H7 (cell line): Measurements from ENCODE around the gene RAB36. TPM values are rescaled to one million over a fixed set of nuclear protein-coding genes. Genes with fewer than 3 reads are reported as not detected.

Experiments used
- DNase-seq: peaks from one replicate; pipeline ENCODE4 v3.0.0; 2012
- H3K27me3 ChIP-seq: 2 replicates; pipeline ENCODE4 v1.6.0; 2011; ENCODE audit warnings: mild to moderate bottlenecking, low read length; ENCODE audit not compliant: control insufficient read depth, insufficient read depth
- H3K36me3 ChIP-seq: replicated peaks from 2 replicates; pipeline ENCODE4 v1.5.1; 2011; ENCODE audit warnings: low read length; ENCODE audit not compliant: control insufficient read depth, insufficient read depth
- H3K4me3 ChIP-seq: 2 replicates; pipeline ENCODE4 v1.5.1; 2011; ENCODE audit warnings: low read depth, mild to moderate bottlenecking, control low read depth, low read length, moderate library complexity; ENCODE audit not compliant: insufficient read depth
- total RNA-seq: library from RNA; depleted of rRNA; stranded (reverse); fragments of >200 nt; shearing (Covaris generic); gene quantifications from 2 replicates; pipeline ENCODE4 v1.2.3, GENCODE V29; 2014

The RAB36 gene
- total RNA-seq, 1 experiment from 2014 or later = 1.7 TPM

- H3K4me3 ChIP-seq = no peak overlapping the region
- no peak for DNase-seq
- H3K27me3 ChIP-seq = no peaks in the 10 kb centered on the region
- H3K36me3 ChIP-seq = no peaks in the 10 kb centered on the region
Measured at GRCh38 chr22:23105304-23105703, 40.0 kb upstream of the RAB36 start.

DNA sequence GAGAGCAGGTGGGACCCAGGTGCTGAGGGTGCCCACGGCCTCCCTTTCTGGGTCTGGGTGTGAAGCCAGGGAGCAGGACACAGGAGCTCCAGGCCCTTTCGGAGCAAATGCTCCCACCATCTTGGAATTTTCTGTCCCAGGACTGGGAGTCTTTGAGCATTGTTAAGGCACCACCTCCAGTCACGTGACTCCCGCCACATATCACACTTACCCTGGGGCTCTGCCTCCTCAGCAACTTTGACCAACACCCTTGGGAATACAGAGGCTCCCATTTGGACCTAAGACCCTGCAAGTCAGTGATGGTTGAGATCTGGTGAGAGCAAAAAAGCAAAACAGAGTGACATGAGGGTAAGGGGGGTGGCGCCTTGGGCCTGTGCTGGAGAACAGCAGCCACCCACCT lies 39.4 kb upstream of the RAB36 start:
- H3K36me3 ChIP-seq = no peaks in the 10 kb centered on the region
- no peak overlapping the region for H3K4me3 ChIP-seq
- no peak for DNase-seq
- H3K27me3 ChIP-seq = no peaks in the 10 kb centered on the region

GRCh38 chr22:23106344-23106743 lies 38.9 kb upstream of the RAB36 start:
- Histone ChIP-seq H3K36me3 (no peaks in the 10 kb centered on the region), H3K27me3 (no peaks in the 10 kb centered on the region), H3K4me3 (no peak overlapping the region)
- no peak for DNase-seq

DNA sequence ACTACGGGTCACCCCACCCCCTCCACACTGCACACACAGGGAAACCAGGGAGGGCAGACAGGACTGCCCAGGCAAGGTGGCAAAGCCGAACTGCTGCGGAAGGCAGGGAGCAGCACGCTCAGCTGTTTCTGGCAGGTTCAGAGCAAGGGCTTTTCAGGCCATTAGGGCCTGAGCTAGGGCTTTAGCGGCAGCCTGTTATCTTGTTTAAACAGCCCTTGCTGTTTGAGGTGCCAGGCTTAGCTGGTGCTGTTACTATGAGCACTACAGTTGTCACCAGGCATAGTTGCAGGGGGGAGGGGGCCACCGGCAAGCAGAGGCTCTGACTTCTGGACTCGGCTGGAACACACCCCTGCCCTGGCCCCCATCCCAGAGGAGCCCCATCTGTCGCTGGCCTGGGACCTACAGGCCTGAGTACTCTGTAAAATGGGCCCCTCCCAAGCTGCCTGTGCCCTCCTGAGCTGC lies 38.3 kb upstream of the RAB36 start:
- Histone ChIP-seq H3K4me3 (no peak overlapping the region), H3K36me3 (no peaks in the 10 kb centered on the region), H3K27me3 (no peaks in the 10 kb centered on the region)
- DNase-seq = no peak

DNA sequence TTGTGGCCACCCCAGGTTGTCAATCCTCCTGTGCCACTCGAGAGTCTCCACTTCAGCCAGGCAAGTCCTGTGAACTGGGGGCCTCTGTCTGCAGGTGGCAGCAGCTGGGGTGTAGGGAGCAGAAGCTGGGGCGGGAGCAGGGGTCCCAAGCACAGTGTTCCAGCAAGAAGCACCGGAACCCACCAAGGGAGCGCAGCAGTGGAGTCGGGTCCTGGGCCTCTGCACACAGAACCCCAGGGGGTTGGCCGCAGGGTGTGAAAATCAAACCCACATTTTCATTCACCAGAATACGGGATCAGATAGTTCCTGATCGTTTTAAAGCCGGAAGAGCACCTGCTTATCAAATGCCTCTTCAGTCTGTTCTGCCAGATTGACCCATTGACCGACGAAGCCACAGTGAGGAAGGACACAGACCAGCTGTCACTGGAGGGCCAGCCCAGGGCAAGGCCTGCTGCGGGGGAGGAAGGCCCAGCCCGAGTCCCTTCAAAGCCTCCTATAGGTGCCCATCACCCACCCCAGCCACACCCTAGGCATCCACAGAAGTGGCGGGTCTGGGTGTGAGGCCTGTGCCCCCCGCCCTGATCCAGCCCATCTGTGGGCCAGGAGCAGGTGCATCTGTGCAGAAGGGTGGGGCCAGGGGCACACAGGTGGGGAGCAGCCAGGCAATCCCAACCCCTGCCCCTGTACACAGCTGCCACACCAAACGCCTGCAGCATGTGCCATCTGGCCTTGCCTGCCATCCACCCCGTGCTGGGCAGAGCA lies 37.6 kb upstream of the RAB36 start:
- no peak overlapping the region for H3K4me3 ChIP-seq
- no peaks in the 10 kb centered on the region for H3K36me3 ChIP-seq
- H3K27me3 ChIP-seq = no peaks in the 10 kb centered on the region
- no peak for DNase-seq

GRCh38 chr22:23108249-23109078 lies 36.8 kb upstream of the RAB36 start:
- Histone ChIP-seq H3K4me3 (no peak overlapping the region), H3K27me3 (no peaks in the 10 kb centered on the region), H3K36me3 (no peaks in the 10 kb centered on the region)
- DNase-seq = no peak

- no peak for DNase-seq
- Histone ChIP-seq H3K36me3 (no peaks in the 10 kb centered on the region), H3K27me3 (no peaks in the 10 kb centered on the region), H3K4me3 (no peak overlapping the region)
Measured at GRCh38 chr22:23109079-23109347, 36.3 kb upstream of the RAB36 start.

DNA sequence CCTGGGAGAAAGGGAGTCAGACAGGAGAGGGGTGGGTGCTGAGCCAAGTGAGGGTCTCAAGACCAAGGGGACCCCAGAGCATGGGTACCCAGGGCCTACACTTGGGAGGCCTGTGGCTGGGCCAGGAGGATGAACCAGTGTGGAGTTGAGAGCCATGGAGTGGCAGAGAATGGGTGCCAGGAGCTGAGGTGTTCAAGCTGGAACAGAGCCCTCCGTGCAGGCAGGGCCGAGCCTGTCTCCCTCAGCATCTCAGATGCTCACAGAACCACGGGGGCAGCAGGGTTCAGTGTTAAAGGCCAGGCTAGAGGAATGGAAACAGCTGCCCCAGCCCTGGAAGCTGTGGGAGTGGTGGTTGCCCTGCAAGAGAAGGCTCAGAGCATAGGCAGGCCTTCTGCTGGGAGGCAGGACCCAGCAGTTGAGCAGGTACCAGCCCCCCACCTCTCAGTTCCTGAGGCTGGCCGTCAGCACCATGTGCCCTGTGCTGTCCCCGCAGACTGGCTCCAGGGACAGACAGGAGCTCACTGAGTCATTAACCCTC lies 35.8 kb upstream of the RAB36 start:
- DNase-seq = no peak
- Histone ChIP-seq H3K4me3 (no peak overlapping the region), H3K36me3 (no peaks in the 10 kb centered on the region), H3K27me3 (no peaks in the 10 kb centered on the region)

DNA sequence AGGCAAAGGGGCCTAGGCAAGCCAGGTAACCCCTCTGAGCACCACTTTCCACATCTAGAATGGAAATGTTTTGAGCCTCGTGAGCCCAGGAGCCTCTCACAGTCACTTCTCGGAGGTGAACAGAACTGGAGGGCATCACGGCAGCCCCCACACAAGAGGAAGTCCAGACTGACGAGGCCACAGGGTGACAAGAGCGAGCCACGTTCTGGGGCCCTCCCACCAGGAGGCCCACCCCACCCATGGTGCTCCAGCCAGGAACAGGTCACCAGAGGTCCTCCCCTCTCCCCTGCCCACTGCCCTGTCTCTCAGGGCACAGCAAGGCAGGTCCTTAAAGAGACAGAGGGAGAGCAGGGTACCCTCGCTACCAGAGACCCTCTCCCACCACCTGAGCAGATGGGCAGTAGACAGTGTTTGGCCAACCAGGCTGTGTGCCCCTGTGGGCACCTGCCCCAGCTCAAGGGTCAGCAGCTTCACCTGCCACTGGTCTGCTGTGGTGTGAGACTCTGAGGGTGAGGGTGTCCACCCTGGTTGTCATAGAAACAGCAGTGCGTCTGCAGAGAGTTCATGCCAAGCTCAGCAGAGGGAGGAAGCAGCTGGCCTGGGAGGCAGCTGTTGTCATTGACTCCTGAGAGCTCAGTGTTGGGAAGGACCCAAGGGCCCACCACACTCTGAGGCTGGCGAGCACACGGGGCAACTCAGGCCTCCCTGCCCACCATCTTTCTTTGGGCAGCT lies 34.9 kb upstream of the RAB36 start:
- no peaks in the 10 kb centered on the region for H3K36me3 ChIP-seq
- H3K4me3 ChIP-seq = no peak overlapping the region
- H3K27me3 ChIP-seq = no peaks in the 10 kb centered on the region
- DNase-seq = no peak

DNA sequence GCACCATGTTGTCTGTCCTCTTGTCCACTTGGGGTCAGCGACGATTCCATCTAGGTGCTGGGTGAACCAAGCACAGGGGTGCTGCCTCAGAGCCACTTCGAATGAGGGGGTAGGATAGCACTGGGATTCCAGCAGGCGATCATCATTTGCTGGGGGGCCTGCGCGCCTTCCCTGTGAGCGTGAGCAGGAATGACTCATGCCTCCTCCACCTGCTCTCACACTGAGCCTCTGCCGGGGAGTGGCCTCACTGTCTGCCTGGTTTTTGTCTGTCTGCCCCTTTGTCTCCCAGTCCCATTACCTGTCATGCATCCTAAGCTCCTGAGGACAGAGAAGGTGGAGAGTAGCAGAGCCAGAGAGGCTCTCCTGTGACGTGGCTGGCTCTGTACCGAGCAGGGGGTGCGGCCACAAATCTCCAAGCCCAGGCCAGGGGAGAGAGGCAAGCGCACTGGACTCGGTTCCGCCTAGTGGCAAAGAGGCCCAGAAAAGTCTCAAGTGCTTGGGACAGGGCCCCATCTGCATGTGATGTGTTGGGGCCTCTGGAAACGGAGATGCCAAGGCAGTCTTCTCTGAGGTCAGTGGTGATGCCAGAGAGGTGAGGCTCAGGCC lies 34.3 kb upstream of the RAB36 start:
- DNase-seq = no peak
- no peak overlapping the region for H3K4me3 ChIP-seq
- H3K27me3 ChIP-seq = no peaks in the 10 kb centered on the region
- H3K36me3 ChIP-seq = no peaks in the 10 kb centered on the region

DNA sequence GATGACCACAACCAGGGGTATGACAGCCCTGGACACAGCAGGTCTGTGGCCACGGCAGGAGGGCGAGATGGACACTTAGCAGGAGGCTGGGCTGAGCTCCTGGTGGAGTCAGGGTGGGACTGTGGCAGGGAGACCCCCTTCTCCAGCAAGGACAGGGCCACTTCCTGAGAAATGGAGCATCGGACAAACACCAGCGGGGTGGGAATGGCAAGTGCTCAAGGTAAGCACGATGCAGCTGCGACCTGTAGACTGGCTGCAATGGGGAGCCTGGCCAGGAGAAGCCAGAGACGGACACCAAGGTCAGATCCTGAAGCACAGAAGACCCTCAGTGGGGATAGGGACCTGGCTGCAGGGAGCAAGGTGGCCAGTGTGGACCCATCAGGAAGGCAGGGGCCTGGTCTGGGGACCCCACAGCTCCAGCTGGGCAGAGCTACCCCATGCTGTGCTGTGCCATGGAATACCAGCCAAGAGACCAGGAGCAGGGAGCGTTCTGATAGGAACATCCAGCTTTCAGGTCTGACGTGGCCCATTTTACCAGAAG lies 32.7 kb upstream of the RAB36 start:
- Histone ChIP-seq H3K36me3 (no peaks in the 10 kb centered on the region), H3K27me3 (no peaks in the 10 kb centered on the region), H3K4me3 (no peak overlapping the region)
- DNase-seq = no peak

GRCh38 chr22:23113067-23113846 lies 32.0 kb upstream of the RAB36 start:
- no peak for DNase-seq
- H3K36me3 ChIP-seq = no peaks in the 10 kb centered on the region
- H3K4me3 ChIP-seq = no peak overlapping the region
- no peaks in the 10 kb centered on the region for H3K27me3 ChIP-seq

- no peaks in the 10 kb centered on the region for H3K36me3 ChIP-seq
- no peaks in the 10 kb centered on the region for H3K27me3 ChIP-seq
- DNase-seq = no peak
- no peak overlapping the region for H3K4me3 ChIP-seq
Measured at GRCh38 chr22:23113847-23114720, 31.2 kb upstream of the RAB36 start.
